Measurements from ENCODE around the gene SLC7A6.

Gene SLC7A6

GRCh38 chr16:68289621-68290329 lies 25.4 kb downstream of the SLC7A6 start:
- Histone ChIP-seq H3K4me1 (ENCODE audit: control insufficient read depth, insufficient read depth, low read length) (peaks cover 10% of the 10 kb centered on the region), H3K27me3 (ENCODE audit: control insufficient read depth, insufficient read depth, low read length, poor library complexity, severe bottlenecking) (no peaks in the 10 kb centered on the region), H3K36me3 (ENCODE audit: control insufficient read depth, insufficient read depth, low read length) (peaks cover 7% of the 10 kb centered on the region), H3K9me3 (ENCODE audit: control insufficient read depth, low read length) (no peaks in the 10 kb centered on the region), H3K4me3 (ENCODE audit: insufficient read depth, low read depth, low read length) (no peak overlapping the region), H3K27ac (ENCODE audit: insufficient read depth, low read depth, low read length, poor library complexity, severe bottlenecking) (no peak overlapping the region)
- WGBS, 2 experiments = 86 to 90% methylated on average over 4 of the region's 4 CpGs

- Histone ChIP-seq H3K27me3 (ENCODE audit: control insufficient read depth, insufficient read depth, low read length, poor library complexity, severe bottlenecking) (no peaks in the 10 kb centered on the region), H3K27ac (ENCODE audit: insufficient read depth, low read depth, low read length, poor library complexity, severe bottlenecking) (no peak overlapping the region), H3K4me1 (ENCODE audit: control insufficient read depth, insufficient read depth, low read length) (peaks cover 10% of the 10 kb centered on the region), H3K36me3 (ENCODE audit: control insufficient read depth, insufficient read depth, low read length) (peaks cover 10% of the 10 kb centered on the region), H3K9me3 (ENCODE audit: control insufficient read depth, low read length) (no peaks in the 10 kb centered on the region), H3K4me3 (ENCODE audit: insufficient read depth, low read depth, low read length) (no peak overlapping the region)
- WGBS, 2 experiments = 59 to 65% methylated on average over 5 to 6 of the region's 6 CpGs
Observed at GRCh38 chr16:68290450-68290849, 26.1 kb downstream of the SLC7A6 start.

GRCh38 chr16:68291227-68291626 lies 26.9 kb downstream of the SLC7A6 start:
- 94 to 95% methylated on average over 4 of the region's 4 CpGs for WGBS, 2 experiments

GRCh38 chr16:68292425-68292824 lies 28.1 kb downstream of the SLC7A6 start:
- no peak overlapping the region for H3K27ac ChIP-seq (ENCODE audit: insufficient read depth, low read depth, low read length, poor library complexity, severe bottlenecking)
- no peaks in the 10 kb centered on the region for H3K9me3 ChIP-seq (ENCODE audit: control insufficient read depth, low read length)
- peaks cover 11% of the 10 kb centered on the region for H3K36me3 ChIP-seq (ENCODE audit: control insufficient read depth, insufficient read depth, low read length)
- H3K27me3 ChIP-seq (ENCODE audit: control insufficient read depth, insufficient read depth, low read length, poor library complexity, severe bottlenecking) = no peaks in the 10 kb centered on the region
- 90 to 96% methylated on average over 3 to 5 of the region's 5 CpGs for WGBS, 2 experiments
- H3K4me1 ChIP-seq (ENCODE audit: control insufficient read depth, insufficient read depth, low read length) = peaks cover 12% of the 10 kb centered on the region
- H3K4me3 ChIP-seq (ENCODE audit: insufficient read depth, low read depth, low read length) = no peak overlapping the region

More at GRCh38 chr16:68291227-68291626, 26.9 kb downstream of the SLC7A6 start:
- Histone ChIP-seq H3K4me1 (ENCODE audit: control insufficient read depth, insufficient read depth, low read length) (peaks cover 10% of the 10 kb centered on the region), H3K27ac (ENCODE audit: insufficient read depth, low read depth, low read length, poor library complexity, severe bottlenecking) (no peak overlapping the region), H3K9me3 (ENCODE audit: control insufficient read depth, low read length) (no peaks in the 10 kb centered on the region), H3K36me3 (ENCODE audit: control insufficient read depth, insufficient read depth, low read length) (peaks cover 11% of the 10 kb centered on the region), H3K4me3 (ENCODE audit: insufficient read depth, low read depth, low read length) (no peak overlapping the region), H3K27me3 (ENCODE audit: control insufficient read depth, insufficient read depth, low read length, poor library complexity, severe bottlenecking) (no peaks in the 10 kb centered on the region)

GRCh38 chr16:68296291-68296690 lies 32.0 kb downstream of the SLC7A6 start:
- H3K36me3 ChIP-seq (ENCODE audit: control insufficient read depth, insufficient read depth, low read length) = peaks cover 23% of the 10 kb centered on the region

GRCh38 chr16:68296693-68297092 lies 32.4 kb downstream of the SLC7A6 start:
- H3K4me1 ChIP-seq (ENCODE audit: control insufficient read depth, insufficient read depth, low read length) = peaks cover 3% of the 10 kb centered on the region
- no peak overlapping the region for H3K4me3 ChIP-seq (ENCODE audit: insufficient read depth, low read depth, low read length)
- H3K9me3 ChIP-seq (ENCODE audit: control insufficient read depth, low read length) = no peaks in the 10 kb centered on the region
- no peak overlapping the region for H3K27ac ChIP-seq (ENCODE audit: insufficient read depth, low read depth, low read length, poor library complexity, severe bottlenecking)
- H3K27me3 ChIP-seq (ENCODE audit: control insufficient read depth, insufficient read depth, low read length, poor library complexity, severe bottlenecking) = no peaks in the 10 kb centered on the region
- WGBS, 2 experiments = 94 to 95% methylated on average over 6 of the region's 6 CpGs
- peaks cover 21% of the 10 kb centered on the region for H3K36me3 ChIP-seq (ENCODE audit: control insufficient read depth, insufficient read depth, low read length)

More at GRCh38 chr16:68296291-68296690, 32.0 kb downstream of the SLC7A6 start:
- Histone ChIP-seq H3K4me3 (ENCODE audit: insufficient read depth, low read depth, low read length) (no peak overlapping the region), H3K9me3 (ENCODE audit: control insufficient read depth, low read length) (no peaks in the 10 kb centered on the region), H3K27ac (ENCODE audit: insufficient read depth, low read depth, low read length, poor library complexity, severe bottlenecking) (no peak overlapping the region), H3K4me1 (ENCODE audit: control insufficient read depth, insufficient read depth, low read length) (peaks cover 3% of the 10 kb centered on the region), H3K27me3 (ENCODE audit: control insufficient read depth, insufficient read depth, low read length, poor library complexity, severe bottlenecking) (no peaks in the 10 kb centered on the region)
- 93 to 95% methylated on average over 12 of the region's 12 CpGs for WGBS, 2 experiments

- peaks cover 30% of the 10 kb centered on the region for H3K36me3 ChIP-seq (ENCODE audit: control insufficient read depth, insufficient read depth, low read length)
- no peaks in the 10 kb centered on the region for H3K27me3 ChIP-seq (ENCODE audit: control insufficient read depth, insufficient read depth, low read length, poor library complexity, severe bottlenecking)
- H3K4me1 ChIP-seq (ENCODE audit: control insufficient read depth, insufficient read depth, low read length) = peaks cover 3% of the 10 kb centered on the region
- no peak overlapping the region for H3K27ac ChIP-seq (ENCODE audit: insufficient read depth, low read depth, low read length, poor library complexity, severe bottlenecking)
- H3K9me3 ChIP-seq (ENCODE audit: control insufficient read depth, low read length) = no peaks in the 10 kb centered on the region
- 97% methylated on average over 3 of the region's 3 CpGs for WGBS, 2 experiments
- H3K4me3 ChIP-seq (ENCODE audit: insufficient read depth, low read depth, low read length) = no peak overlapping the region
Observed at GRCh38 chr16:68297908-68298307, 33.6 kb downstream of the SLC7A6 start.

- Histone ChIP-seq H3K4me3 (ENCODE audit: insufficient read depth, low read depth, low read length) (no peak overlapping the region), H3K27ac (ENCODE audit: insufficient read depth, low read depth, low read length, poor library complexity, severe bottlenecking) (peak overlapping the region; percentile 26), H3K36me3 (ENCODE audit: control insufficient read depth, insufficient read depth, low read length) (peaks cover 33% of the 10 kb centered on the region), H3K27me3 (ENCODE audit: control insufficient read depth, insufficient read depth, low read length, poor library complexity, severe bottlenecking) (no peaks in the 10 kb centered on the region), H3K4me1 (ENCODE audit: control insufficient read depth, insufficient read depth, low read length) (peaks cover 3% of the 10 kb centered on the region), H3K9me3 (ENCODE audit: control insufficient read depth, low read length) (no peaks in the 10 kb centered on the region)
- 92 to 99% methylated on average over 3 of the region's 3 CpGs for WGBS, 2 experiments
Observed at GRCh38 chr16:68298312-68298711, 34.0 kb downstream of the SLC7A6 start.

GRCh38 chr16:68298907-68299561 lies 34.7 kb downstream of the SLC7A6 start:
- Histone ChIP-seq H3K36me3 (ENCODE audit: control insufficient read depth, insufficient read depth, low read length) (peaks cover 34% of the 10 kb centered on the region), H3K4me3 (ENCODE audit: insufficient read depth, low read depth, low read length) (no peak overlapping the region), H3K4me1 (ENCODE audit: control insufficient read depth, insufficient read depth, low read length) (peaks cover 3% of the 10 kb centered on the region), H3K27me3 (ENCODE audit: control insufficient read depth, insufficient read depth, low read length, poor library complexity, severe bottlenecking) (no peaks in the 10 kb centered on the region), H3K27ac (ENCODE audit: insufficient read depth, low read depth, low read length, poor library complexity, severe bottlenecking) (peak overlapping the region; percentile 48), H3K9me3 (ENCODE audit: control insufficient read depth, low read length) (no peaks in the 10 kb centered on the region)
- 80 to 84% methylated on average over 5 of the region's 5 CpGs for WGBS, 2 experiments

GRCh38 chr16:68299571-68300453 lies 35.5 kb downstream of the SLC7A6 start:
- WGBS, 2 experiments = 94 to 97% methylated on average over 11 of the region's 11 CpGs
- Histone ChIP-seq H3K27me3 (ENCODE audit: control insufficient read depth, insufficient read depth, low read length, poor library complexity, severe bottlenecking) (no peaks in the 10 kb centered on the region), H3K36me3 (ENCODE audit: control insufficient read depth, insufficient read depth, low read length) (peaks cover 34% of the 10 kb centered on the region)

More at GRCh38 chr16:68299571-68300453, 35.5 kb downstream of the SLC7A6 start:
- Histone ChIP-seq H3K27ac (ENCODE audit: insufficient read depth, low read depth, low read length, poor library complexity, severe bottlenecking) (peak overlapping the region; percentile 48), H3K4me1 (ENCODE audit: control insufficient read depth, insufficient read depth, low read length) (peaks cover 3% of the 10 kb centered on the region), H3K4me3 (ENCODE audit: insufficient read depth, low read depth, low read length) (no peak overlapping the region), H3K9me3 (ENCODE audit: control insufficient read depth, low read length) (no peaks in the 10 kb centered on the region)

Data from ectodermal cell (in vitro differentiated cells).